Sigmoid colon (tissue), 4 donors: ENCODE data around the gene KIF26B.

Experiments used
- CTCF ChIP-seq, 4 experiments: fragments of 450-650 bp in 3 of 4; fragments of 200-600 bp in 1 of 4; IDR thresholded peaks; one replicate each; pipeline ENCODE4 v1.5.1; 2016 to 2019; ENCODE audit warnings: antibody characterized with exemption in 4 of 4, mild to moderate bottlenecking in 3 of 4, moderate library complexity in 2 of 4
- EP300 ChIP-seq, 4 donors: sonication (generic); formaldehyde crosslinking; IDR thresholded peaks; one replicate each; pipeline ENCODE4 v1.6.1; 2017; ENCODE audit warnings: antibody characterized with exemption in 4 of 4
- POLR2AphosphoS5 ChIP-seq, 4 donors: sonication (generic); formaldehyde crosslinking; IDR thresholded peaks; one replicate each; pipeline ENCODE4 v1.6.1; 2017; ENCODE audit warnings: antibody characterized with exemption in 4 of 4

DNA sequence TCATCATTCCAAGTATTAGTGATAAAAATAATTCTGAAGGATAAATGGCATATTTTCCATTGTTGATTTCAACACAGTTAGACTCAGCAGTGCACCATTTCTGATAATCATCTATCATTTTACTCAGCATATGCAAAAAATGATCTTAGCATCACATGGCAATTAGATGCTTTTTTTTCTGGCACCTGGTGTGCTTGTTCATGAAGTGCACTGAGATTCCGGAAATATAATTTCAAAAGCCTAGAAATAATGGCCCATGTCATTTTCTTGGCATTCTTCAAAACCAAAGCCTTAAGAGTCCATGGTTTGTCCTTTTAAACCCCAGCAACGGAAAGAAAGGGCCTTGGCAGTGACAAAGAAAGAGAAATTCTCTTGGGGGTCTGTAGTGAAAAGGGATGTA, 278.8 kb downstream of the KIF26B start:
- no peak for TF ChIP-seq EP300 (IDR thresholded peaks at IDR 0.05)
- no peak for TF ChIP-seq CTCF (IDR thresholded peaks at IDR 0.05)
- TF ChIP-seq POLR2AphosphoS5 (IDR thresholded peaks at IDR 0.05), result no peak
